Naive thymus-derived CD8-positive, alpha-beta T cell (primary cell): ENCODE results near the gene CYGB. TPM values are rescaled to one million over a fixed set of nuclear protein-coding genes. Genes with fewer than 3 reads are reported as not detected.

Source experiments
- ATAC-seq, 2 donors: fragments of 150-1000 bp; cut with Tn5 transposase in 1 of 2; sonication (Bioruptor Pico), chemical (Tn5 transposase) in 1 of 2; 1 replicate in 1 of 2; 2 replicates in 1 of 2; pipeline ENCODE4 v1.10.0; 2021; ENCODE audit warnings: mild to moderate bottlenecking in 2 of 2, moderate library complexity in 2 of 2
- POLR2A ChIA-PET: fragments of 350-600 bp; sonication (Branson Sonifier 250); formaldehyde crosslinking; loops from one replicate; lab custom pipeline; 2021; ENCODE audit warnings: antibody characterized with exemption; lab: Charles Lee
- DNase-seq, 10 donors: peaks; one replicate each; pipeline versions ENCODE4 v3.0.0 to v3.0.0-alpha.2; 2020 to 2022
- H3K27ac Mint-ChIP-seq, 10 donors: one replicate each; pipeline ENCODE4 v1.8.0; 2020 to 2022; ENCODE audit warnings: mild to moderate bottlenecking in 10 of 10, mixed read lengths in 10 of 10, moderate library complexity in 4 of 10, inconsistent platforms in 1 of 10
- H3K27me3 Mint-ChIP-seq, 5 donors: one replicate each; pipeline ENCODE4 v1.8.0; 2021 to 2022; ENCODE audit warnings: mixed read lengths in 5 of 5
- H3K36me3 Mint-ChIP-seq, 3 donors: one replicate each; pipeline ENCODE4 v1.8.0; 2020 to 2022; ENCODE audit warnings: mixed read lengths in 3 of 3, mild to moderate bottlenecking in 2 of 3, inconsistent platforms in 1 of 3
- H3K4me1 Mint-ChIP-seq, 4 donors: one replicate each; pipeline ENCODE4 v1.8.0; 2021 to 2022; ENCODE audit warnings: mixed read lengths in 4 of 4
- H3K4me3 Mint-ChIP-seq, 10 donors: one replicate each; pipeline ENCODE4 v1.8.0; 2020 to 2022; ENCODE audit warnings: mild to moderate bottlenecking in 10 of 10, mixed read lengths in 10 of 10, moderate library complexity in 6 of 10, inconsistent platforms in 1 of 10
- H3K9me3 Mint-ChIP-seq, 9 donors: one replicate each; pipeline ENCODE4 v1.8.0; 2020 to 2022; ENCODE audit warnings: mixed read lengths in 9 of 9, mild to moderate bottlenecking in 3 of 9, inconsistent platforms in 1 of 9, moderate library complexity in 1 of 9
- polyA plus RNA-seq, 3 donors: library from polyadenylated mRNA; unstranded; fragments of 300-500 nt; fragmentation: Illumina TruSeq; gene quantifications; one replicate each; pipeline ENCODE4 v1.2.3, GENCODE V29; 2021
- total RNA-seq, 8 experiments: library from RNA in 2 of 8; stranded (reverse) in 2 of 8; gene quantifications; one replicate each; pipeline ENCODE4 v1.2.3 and lab custom pipeline; 2021 to 2026

Gene CYGB
- total and polyA plus RNA-seq, 5 experiments from 2014 or later: 0.40 to 2.1 (median 0.53) TPM

GRCh38 chr17:76500747-76501017, 36.8 kb downstream of the CYGB start:
- ATAC-seq (peak; percentile 20 to 30), DNase-seq (no peak)
- Mint-ChIP-seq H3K27ac (peak overlapping the region in 8 of 10 donors; percentile 51 to 90 (median 84)), H3K9me3 (no peaks in the 10 kb centered on the region), H3K4me1 (peaks cover 19 to 69% (median 53%) of the 10 kb centered on the region in 4 donors), H3K27me3 (no peaks in the 10 kb centered on the region), H3K4me3 (peak overlapping the region; percentile 83 to 90 (median 86)), H3K36me3 (no peaks in the 10 kb centered on the region)
- POLR2A ChIA-PET: interaction anchor here (0.7 to 3.8 kb wide), 8 partner anchors 10 to 171 kb away, joined by 3 to 19 read pairs (median 4); partner anchors contain the start of gene UBE2O

DNA sequence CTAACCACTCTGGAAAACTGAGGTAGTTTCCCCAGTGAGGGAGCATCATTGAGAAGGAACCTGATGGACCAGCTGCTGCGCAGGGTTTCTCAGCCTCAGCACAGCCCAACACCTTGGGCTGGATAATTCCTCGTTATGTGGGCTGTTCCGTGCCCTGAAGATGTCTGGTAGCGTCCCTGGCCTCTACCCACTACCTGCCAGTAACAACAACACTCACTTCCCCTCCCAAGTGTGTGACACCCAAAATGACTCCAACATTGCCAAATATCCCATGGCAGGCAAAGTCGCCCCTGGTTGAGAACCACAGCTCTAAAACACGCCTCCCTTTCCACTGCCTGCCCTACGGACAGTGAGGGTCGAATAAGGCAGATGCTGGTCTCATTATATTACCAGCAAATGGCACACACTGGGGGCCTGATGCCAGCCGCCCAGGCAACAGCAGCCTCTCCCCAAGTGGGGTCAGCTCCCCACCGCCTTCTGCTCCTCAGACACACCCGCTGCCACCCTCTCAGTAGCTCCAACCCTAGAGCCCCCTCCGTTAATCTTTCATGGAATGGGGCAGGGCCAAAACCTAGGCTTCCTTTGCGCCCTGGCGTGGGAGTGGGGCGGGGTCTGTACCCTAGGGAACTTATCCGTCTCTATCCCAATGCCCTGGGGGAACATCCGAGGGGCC, 37.3 kb downstream of the CYGB start:
- no peaks in the 10 kb centered on the region for H3K36me3 Mint-ChIP-seq
- no peak for ATAC-seq
- H3K27ac Mint-ChIP-seq: peak overlapping the region; percentile 64 to 91 (median 82)

DNA sequence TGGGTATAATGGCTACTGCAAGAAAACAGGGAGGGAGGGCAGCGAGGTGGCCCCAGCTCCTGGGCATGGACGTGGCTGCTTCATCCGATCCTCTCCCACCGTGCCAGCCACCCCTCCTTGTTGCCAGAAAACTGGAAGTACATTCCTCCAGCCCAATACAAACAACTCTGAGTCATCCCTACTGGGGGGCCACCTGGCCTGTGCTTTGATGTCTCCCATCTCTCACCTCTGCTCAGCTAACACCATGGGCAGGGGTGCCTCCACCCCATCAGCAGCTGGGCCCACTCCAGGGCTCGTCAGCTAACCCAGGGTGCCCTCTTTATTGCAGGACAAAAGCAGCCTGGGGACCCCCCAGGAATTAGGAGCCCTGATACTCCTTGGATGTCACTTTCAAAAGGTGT, 38.2 kb downstream of the CYGB start:
- Mint-ChIP-seq H3K9me3 (no peaks in the 10 kb centered on the region), H3K27me3 (no peaks in the 10 kb centered on the region), H3K36me3 (no peaks in the 10 kb centered on the region), H3K27ac (peak overlapping the region in 7 of 10 donors; percentile 18 to 94 (median 60)), H3K4me3 (peak overlapping the region; percentile 48 to 90 (median 76)), H3K4me1 (peaks cover 19 to 80% (median 55%) of the 10 kb centered on the region in 4 donors)
- no peak for ATAC-seq
- POLR2A ChIA-PET: interaction anchor here (1.3 to 3.8 kb wide), 4 partner anchors 8 to 46 kb away, joined by 3 to 19 read pairs (median 10); partner anchors contain the start of gene UBE2O
- no peak for DNase-seq

More for the DNA sequence above, 37.3 kb downstream of the CYGB start:
- Mint-ChIP-seq H3K27me3 (no peaks in the 10 kb centered on the region), H3K4me3 (peak overlapping the region; percentile 83 to 90 (median 86)), H3K4me1 (peaks cover 19 to 72% (median 54%) of the 10 kb centered on the region in 4 donors), H3K9me3 (no peaks in the 10 kb centered on the region)
- POLR2A ChIA-PET: interaction anchor here (0.7 to 3.8 kb wide), 8 partner anchors 9 to 171 kb away, joined by 3 to 19 read pairs (median 4); partner anchors contain the start of gene UBE2O
- DNase-seq: no peak

GRCh38 chr17:76498876-76499251, 38.6 kb downstream of the CYGB start:
- peak overlapping the region; percentile 54 to 90 (median 74) for H3K4me3 Mint-ChIP-seq
- H3K36me3 Mint-ChIP-seq: no peaks in the 10 kb centered on the region
- DNase-seq: no peak
- no peak for ATAC-seq
- H3K27ac Mint-ChIP-seq: peak overlapping the region in 9 of 10 donors; percentile 40 to 94 (median 82)
- H3K27me3 Mint-ChIP-seq: no peaks in the 10 kb centered on the region
- POLR2A ChIA-PET: interaction anchor here (1.3 to 2.3 kb wide), 2 partner anchors 8 to 16 kb away, joined by 3 to 16 read pairs; no protein-coding TSS in a partner anchor
- peaks cover 19 to 80% (median 58%) of the 10 kb centered on the region in 4 donors for H3K4me1 Mint-ChIP-seq
- H3K9me3 Mint-ChIP-seq: no peaks in the 10 kb centered on the region

GRCh38 chr17:76497979-76498875, 39.3 kb downstream of the CYGB start:
- peak overlapping the region in 9 of 10 donors; percentile 42 to 90 (median 65) for H3K4me3 Mint-ChIP-seq
- H3K27me3 Mint-ChIP-seq: no peaks in the 10 kb centered on the region
- DNase-seq: no peak
- H3K9me3 Mint-ChIP-seq: no peaks in the 10 kb centered on the region
- H3K36me3 Mint-ChIP-seq: no peaks in the 10 kb centered on the region
- peaks cover 23 to 87% (median 64%) of the 10 kb centered on the region in 4 donors for H3K4me1 Mint-ChIP-seq
- H3K27ac Mint-ChIP-seq: peak overlapping the region in 8 of 10 donors; percentile 40 to 94 (median 82)
- no peak for ATAC-seq
- POLR2A ChIA-PET: interaction anchor here (1.3 to 2.3 kb wide), 2 partner anchors 7 to 17 kb away, joined by 3 to 16 read pairs; no protein-coding TSS in a partner anchor

DNA sequence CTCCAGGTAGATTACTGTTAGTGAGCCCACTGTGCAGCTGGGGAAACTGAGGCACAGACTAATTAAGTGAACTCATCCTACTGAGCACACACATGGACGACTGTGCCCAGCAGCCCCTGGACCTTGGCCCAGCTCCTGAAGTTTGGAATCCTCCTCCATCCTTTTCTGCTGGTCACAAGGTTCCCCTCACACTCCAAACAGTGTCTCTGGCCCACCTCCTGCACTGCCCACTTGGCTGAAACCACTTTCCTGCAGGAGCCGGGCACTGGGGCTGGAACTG, 39.9 kb downstream of the CYGB start:
- Mint-ChIP-seq H3K9me3 (no peaks in the 10 kb centered on the region), H3K4me1 (peaks cover 28 to 87% (median 68%) of the 10 kb centered on the region in 4 donors), H3K27ac (peak overlapping the region in 4 of 10 donors; percentile 53 to 85 (median 72)), H3K4me3 (peak overlapping the region in 3 of 10 donors; percentile 43 to 60 (median 58)), H3K27me3 (no peaks in the 10 kb centered on the region), H3K36me3 (no peaks in the 10 kb centered on the region)
- DNase-seq: no peak
- POLR2A ChIA-PET: no interaction called here
- no peak for ATAC-seq

- Mint-ChIP-seq H3K36me3 (no peaks in the 10 kb centered on the region), H3K27me3 (no peaks in the 10 kb centered on the region), H3K9me3 (no peaks in the 10 kb centered on the region), H3K4me1 (peaks cover 29 to 87% (median 71%) of the 10 kb centered on the region in 4 donors), H3K27ac (peak overlapping the region in 4 of 10 donors; percentile 27 to 85 (median 61)), H3K4me3 (peak overlapping the region in 2 of 10 donors; percentile 4 to 38)
- DNase-seq (no peak), ATAC-seq (no peak)
- POLR2A ChIA-PET: no interaction called here
Observed at GRCh38 chr17:76496464-76496863, 41.0 kb downstream of the CYGB start.

DNA sequence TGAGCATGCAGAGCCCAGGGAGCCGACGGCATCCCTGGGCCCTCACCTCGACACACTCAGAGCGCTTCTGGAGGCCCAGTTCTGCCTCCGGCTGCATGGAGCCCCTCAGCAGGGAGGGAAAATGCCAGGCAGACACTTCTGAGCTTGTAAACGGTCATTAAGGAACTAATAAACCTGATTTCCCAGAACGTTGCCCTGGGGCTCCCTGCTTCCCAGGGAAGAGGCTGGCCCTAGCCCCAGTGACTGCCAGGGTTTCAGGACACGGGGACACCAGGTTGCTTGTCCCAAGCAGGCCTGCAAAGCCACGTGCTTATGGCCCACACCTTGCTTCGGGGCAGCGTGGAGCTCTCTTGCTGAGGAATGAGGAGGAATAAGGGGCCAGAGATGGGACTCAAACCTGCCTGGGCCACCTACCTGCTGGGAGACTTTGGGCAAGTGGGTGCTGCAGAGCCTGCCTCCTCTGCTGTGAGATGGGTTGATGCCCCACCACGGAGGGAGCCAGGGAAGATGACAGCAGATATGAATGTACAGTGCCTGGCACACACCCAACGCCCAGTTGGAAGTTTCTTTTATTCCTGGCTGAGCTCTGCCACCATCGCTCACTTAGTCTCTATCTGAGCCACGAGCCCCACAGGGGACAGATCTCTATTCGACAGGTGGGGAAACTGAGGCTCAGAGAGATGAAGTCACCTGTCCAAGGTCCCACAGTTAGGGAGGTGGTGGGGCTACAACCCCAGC, 41.7 kb downstream of the CYGB start:
- Mint-ChIP-seq H3K4me1 (peaks cover 28 to 92% (median 74%) of the 10 kb centered on the region in 4 donors), H3K4me3 (peak overlapping the region in 2 of 10 donors; percentile 4 to 22), H3K36me3 (no peaks in the 10 kb centered on the region), H3K27me3 (no peaks in the 10 kb centered on the region), H3K9me3 (no peaks in the 10 kb centered on the region), H3K27ac (peak overlapping the region in 4 of 10 donors; percentile 40 to 85 (median 67))
- ATAC-seq (no peak), DNase-seq (no peak)
- POLR2A ChIA-PET: no interaction called here

DNA sequence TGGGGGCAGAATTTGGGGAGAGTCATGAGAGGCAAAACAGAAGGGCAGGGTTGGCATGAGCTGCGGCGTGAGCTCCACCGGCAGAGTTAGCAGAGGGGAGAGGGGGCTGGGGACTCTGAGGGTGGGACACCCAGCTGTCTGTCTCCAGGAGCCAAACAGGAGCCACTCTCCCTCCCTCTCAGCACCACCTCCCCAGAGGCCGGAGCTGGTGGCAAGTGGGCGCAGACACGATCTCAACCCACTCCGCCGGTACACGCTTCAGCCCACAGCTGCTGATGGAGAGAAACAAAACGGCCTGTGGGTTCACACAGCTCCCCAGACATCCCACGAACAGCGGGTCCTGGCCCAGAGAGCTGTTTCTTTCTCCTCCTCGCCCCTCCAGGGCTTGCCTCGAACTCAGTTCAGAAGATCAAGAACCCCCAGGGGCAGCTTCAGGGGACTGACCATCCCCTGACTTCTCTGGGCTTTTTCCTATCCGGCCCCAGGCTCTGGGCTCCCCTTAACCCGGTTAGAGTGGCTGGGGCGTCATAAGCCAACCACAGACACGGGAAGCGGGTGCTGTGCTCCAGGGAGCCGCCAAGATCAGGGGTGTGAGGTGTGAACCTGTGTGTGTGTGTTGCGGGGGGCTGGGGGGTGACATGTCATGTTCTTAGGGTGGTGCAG, 43.9 kb downstream of the CYGB start:
- POLR2A ChIA-PET: interaction anchor here (0.5 to 2.2 kb wide), 12 partner anchors 8 to 1635 kb away, joined by 3 to 13 read pairs (median 3); partner anchors contain the start of genes RHBDF2 and UBE2O
- no peaks in the 10 kb centered on the region for H3K27me3 Mint-ChIP-seq
- H3K4me1 Mint-ChIP-seq: peaks cover 23 to 92% (median 59%) of the 10 kb centered on the region in 4 donors
- H3K27ac Mint-ChIP-seq: peak overlapping the region; percentile 43 to 96 (median 91)
- ATAC-seq (peak; percentile 49 to 59), DNase-seq (peak in 5 of 10 donors; percentile 20 to 60 (median 38))
- H3K4me3 Mint-ChIP-seq: peak overlapping the region; percentile 76 to 90 (median 83)
- H3K9me3 Mint-ChIP-seq: no peaks in the 10 kb centered on the region
- H3K36me3 Mint-ChIP-seq: no peaks in the 10 kb centered on the region

- ATAC-seq: peak; percentile 44 to 56
- peak overlapping the region; percentile 66 to 96 (median 91) for H3K27ac Mint-ChIP-seq
- POLR2A ChIA-PET: interaction anchor here (0.5 to 2.2 kb wide), 13 partner anchors 9 to 1636 kb away, joined by 3 to 13 read pairs (median 3); partner anchors contain the start of genes RHBDF2 and UBE2O
- peaks cover 21 to 88% (median 54%) of the 10 kb centered on the region in 4 donors for H3K4me1 Mint-ChIP-seq
- peak in 3 of 10 donors; percentile 35 to 43 (median 41) for DNase-seq
- no peaks in the 10 kb centered on the region for H3K9me3 Mint-ChIP-seq
- no peaks in the 10 kb centered on the region for H3K36me3 Mint-ChIP-seq
- peak overlapping the region; percentile 76 to 90 (median 83) for H3K4me3 Mint-ChIP-seq
- H3K27me3 Mint-ChIP-seq: no peaks in the 10 kb centered on the region
Observed at GRCh38 chr17:76492989-76493501, 44.5 kb downstream of the CYGB start.
